IPS-15b (cell line): Measurements from ENCODE around the gene WDR3.

Experiments used
- H3K27me3 ChIP-seq: one replicate; pipeline ENCODE4 v1.6.1; 2013; ENCODE audit warnings: low read length; ENCODE audit not compliant: control insufficient read depth, insufficient read depth
- H3K36me3 ChIP-seq: one replicate; pipeline ENCODE4 v1.6.1; 2013; ENCODE audit warnings: low read length; ENCODE audit not compliant: control insufficient read depth, insufficient read depth
- H3K4me1 ChIP-seq: one replicate; pipeline ENCODE4 v1.6.1; 2013; ENCODE audit warnings: mild to moderate bottlenecking, low read length; ENCODE audit not compliant: control insufficient read depth, insufficient read depth
- H3K4me3 ChIP-seq: one replicate; pipeline ENCODE4 v1.5.1; 2013; ENCODE audit warnings: low read depth, low read length
- H3K9ac ChIP-seq: one replicate; pipeline ENCODE4 v1.6.1; 2013; ENCODE audit warnings: low read depth, mild to moderate bottlenecking, low read length
- H3K9me3 ChIP-seq: one replicate; pipeline ENCODE4 v1.6.1; 2013; ENCODE audit warnings: mild to moderate bottlenecking, low read length; ENCODE audit not compliant: control insufficient read depth, insufficient read depth

The WDR3 gene

DNA sequence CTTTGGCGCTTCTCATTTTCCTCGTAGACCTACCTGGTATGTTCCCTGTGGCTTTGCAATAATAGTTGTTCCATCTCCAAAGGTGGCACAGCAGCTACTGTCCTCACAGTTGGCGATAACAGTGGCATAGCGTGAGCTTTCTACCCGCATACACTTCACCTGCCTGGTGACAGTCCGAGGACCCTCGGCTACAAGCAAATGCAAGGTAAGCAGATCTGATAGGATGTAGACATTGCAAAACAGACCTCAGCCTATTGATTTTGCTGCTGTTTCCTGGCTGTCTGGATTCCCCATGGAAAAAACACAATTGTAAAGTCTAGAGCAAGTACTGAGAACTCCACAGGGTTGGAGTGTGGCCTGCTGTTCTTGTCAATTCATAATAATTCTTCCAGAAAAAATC, 78.5 kb downstream of the WDR3 start:
- Histone ChIP-seq H3K4me1 (no peaks in the 10 kb centered on the region), H3K9ac (no peak overlapping the region), H3K27me3 (no peaks in the 10 kb centered on the region), H3K36me3 (no peaks in the 10 kb centered on the region), H3K4me3 (no peak overlapping the region), H3K9me3 (no peaks in the 10 kb centered on the region)

DNA sequence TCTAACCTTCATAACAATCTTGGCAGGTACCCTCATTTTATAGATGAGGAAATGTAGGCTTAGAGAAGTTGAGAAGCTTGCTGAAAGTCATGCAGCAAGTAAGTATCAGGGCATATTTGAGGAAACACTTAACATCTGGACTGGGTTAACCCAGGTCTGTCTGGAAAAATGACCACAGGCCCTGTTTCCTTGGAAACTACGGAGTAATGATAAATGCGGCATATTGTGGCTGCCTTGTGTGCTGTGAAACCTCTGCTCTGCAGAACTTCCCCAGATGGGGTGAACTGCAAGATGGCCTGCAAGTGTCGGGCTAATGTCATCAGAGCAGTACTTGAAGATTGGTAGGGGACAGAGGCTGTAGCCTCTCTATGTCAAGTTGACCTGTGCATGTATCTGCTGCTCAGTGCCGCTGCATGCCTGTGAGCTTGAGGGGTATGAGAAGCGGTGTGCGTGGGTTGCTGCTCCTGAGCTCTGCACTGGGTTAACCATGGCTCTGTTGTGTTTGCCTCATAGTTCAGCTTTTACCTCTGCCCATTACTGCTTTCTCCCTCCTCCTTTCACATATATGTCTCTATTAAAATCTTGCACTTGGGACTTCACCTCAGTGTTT, 83.1 kb downstream of the WDR3 start:
- Histone ChIP-seq H3K27me3 (no peaks in the 10 kb centered on the region), H3K9me3 (no peaks in the 10 kb centered on the region), H3K4me3 (no peak overlapping the region), H3K9ac (no peak overlapping the region), H3K36me3 (no peaks in the 10 kb centered on the region), H3K4me1 (no peaks in the 10 kb centered on the region)

DNA sequence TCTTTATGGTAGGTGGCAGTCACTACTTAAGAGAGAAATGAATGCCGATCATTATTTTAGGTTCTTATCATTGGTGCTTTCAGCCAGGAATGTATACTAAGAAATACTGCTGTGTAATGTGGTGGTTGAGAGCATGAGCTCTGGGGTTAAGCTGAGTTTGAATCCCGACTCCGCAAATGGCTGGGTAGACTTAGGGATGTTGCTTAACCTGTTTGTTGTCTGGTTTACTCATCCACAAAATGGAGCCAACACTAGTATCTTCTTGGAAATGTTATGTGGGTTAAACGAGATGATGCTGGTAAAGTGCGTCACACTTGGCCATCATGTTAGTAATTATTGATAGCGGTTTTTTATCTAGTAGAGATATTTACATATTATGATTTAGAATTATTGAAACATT, 83.8 kb downstream of the WDR3 start:
- Histone ChIP-seq H3K4me1 (no peaks in the 10 kb centered on the region), H3K4me3 (no peak overlapping the region), H3K27me3 (no peaks in the 10 kb centered on the region), H3K9me3 (no peaks in the 10 kb centered on the region), H3K9ac (no peak overlapping the region), H3K36me3 (no peaks in the 10 kb centered on the region)

DNA sequence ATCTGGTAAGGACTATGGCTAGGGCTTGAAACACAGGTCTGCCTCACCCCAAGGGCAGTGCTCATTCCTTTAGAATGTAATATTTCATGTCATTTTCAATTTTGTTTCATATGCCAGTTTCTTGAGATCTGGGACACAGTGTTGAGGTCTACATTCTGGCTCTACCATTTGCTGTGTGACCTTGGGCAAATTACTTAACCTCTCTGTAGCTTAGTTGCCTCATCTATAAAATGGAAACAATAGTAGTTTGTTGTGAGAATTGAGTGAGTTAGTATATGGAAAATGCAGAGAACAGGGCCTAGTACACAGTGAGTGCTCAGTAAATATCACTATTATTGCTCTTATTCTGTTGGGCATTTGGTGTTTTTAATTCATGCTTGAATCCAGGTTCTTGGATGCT, 84.4 kb downstream of the WDR3 start:
- Histone ChIP-seq H3K9me3 (no peaks in the 10 kb centered on the region), H3K36me3 (no peaks in the 10 kb centered on the region), H3K4me1 (no peaks in the 10 kb centered on the region), H3K27me3 (no peaks in the 10 kb centered on the region), H3K9ac (no peak overlapping the region), H3K4me3 (no peak overlapping the region)
